ENCODE data around the gene SERHL2.
"Not testable (repeated sequence)": the region's sequence is repeated elsewhere in the genome, so short reads cannot be mapped to it uniquely, and the experiment has no call there.

GRCh38 chr22:42574046-42574445 is 20.3 kb downstream of the SERHL2 start:
- TF ChIP-seq CTCF (IDR thresholded peaks at IDR 0.05; ENCODE audit: insufficient read depth, low read length, poor library complexity, severe bottlenecking); EZH2phosphoT487 (conservative IDR thresholded peaks at IDR 0.05; ENCODE audit: low read length): not testable (repeated sequence)

Measured in SU-DHL-6 (cell line).